ENCODE results near the gene AKAP13.
A peak's percentile ranks its signal among the peaks of the same experiment; 100 is the strongest.
"Not testable (repeated sequence)": the region's sequence is repeated elsewhere in the genome, so short reads cannot be mapped to it uniquely, and the experiment has no call there.

The AKAP13 gene

GRCh38 chr15:85531083-85531482, 150.7 kb downstream of the AKAP13 start:
- DNase-seq, result no peak

- no peak for DNase-seq
Measured at GRCh38 chr15:85532689-85533088, 152.3 kb downstream of the AKAP13 start.

GRCh38 chr15:85534031-85534430, 153.6 kb downstream of the AKAP13 start:
- no peak for DNase-seq

- not testable (repeated sequence) for DNase-seq
Measured at GRCh38 chr15:85535533-85536330, 155.3 kb downstream of the AKAP13 start.

GRCh38 chr15:85536341-85536740, 155.9 kb downstream of the AKAP13 start:
- no peak for DNase-seq

- DNase-seq, result no peak
Measured at GRCh38 chr15:85539491-85539890, 159.1 kb downstream of the AKAP13 start.

GRCh38 chr15:85540085-85540797, 159.8 kb downstream of the AKAP13 start:
- DNase-seq, result no peak

GRCh38 chr15:85541744-85542143, 161.3 kb downstream of the AKAP13 start:
- no peak for DNase-seq

- no peak for DNase-seq
Measured at GRCh38 chr15:85542488-85542887, 162.1 kb downstream of the AKAP13 start.

GRCh38 chr15:85542895-85543331, 162.5 kb downstream of the AKAP13 start:
- no peak for DNase-seq

GRCh38 chr15:85543741-85544155, 163.3 kb downstream of the AKAP13 start:
- DNase-seq, result peak in 7 of 56 donors; percentile 2 to 30 (median 7)

- no peak for DNase-seq
Measured at GRCh38 chr15:85545185-85545584, 164.8 kb downstream of the AKAP13 start.

- no peak for DNase-seq
Measured at GRCh38 chr15:85545752-85546151, 165.3 kb downstream of the AKAP13 start.

- no peak for DNase-seq
Measured at GRCh38 chr15:85547386-85547785, 167.0 kb downstream of the AKAP13 start.

GRCh38 chr15:85550283-85550682, 169.9 kb downstream of the AKAP13 start:
- no peak for DNase-seq

- DNase-seq, result no peak
Measured at GRCh38 chr15:85551221-85551832, 170.9 kb downstream of the AKAP13 start.

- DNase-seq, result no peak
Measured at GRCh38 chr15:85554852-85555521, 174.6 kb downstream of the AKAP13 start.

- DNase-seq, result no peak
Measured at GRCh38 chr15:85555875-85556617, 175.6 kb downstream of the AKAP13 start.

GRCh38 chr15:85556618-85556895, 176.2 kb downstream of the AKAP13 start:
- no peak for DNase-seq

- no peak for DNase-seq
Measured at GRCh38 chr15:85557385-85557784, 177.0 kb downstream of the AKAP13 start.

GRCh38 chr15:85558848-85559247, 178.4 kb downstream of the AKAP13 start:
- no peak for DNase-seq

Data from nucleus accumbens (tissue), 56 donors.